ENCODE results near the gene ZNF536.

Gene ZNF536

GRCh38 chr19:30518965-30519606 is 146.9 kb downstream of the ZNF536 start:
- H3K4me1 Mint-ChIP-seq, result no peaks in the 10 kb centered on the region
- ATAC-seq (replicated peaks; ENCODE audit: extremely low read depth, poor library complexity, severe bottlenecking) (no peak), DNase-seq (ENCODE audit: low spot score in 2 of 2) (no peak)
- no peak overlapping the region for H3K4me3 Mint-ChIP-seq
- no peaks in the 10 kb centered on the region for H3K36me3 Mint-ChIP-seq (ENCODE audit: insufficient read depth)
- peaks cover 7% of the 10 kb centered on the region for H3K27me3 Mint-ChIP-seq
- H3K27ac Mint-ChIP-seq (ENCODE audit: low read depth), result no peak overlapping the region
- no peaks in the 10 kb centered on the region for H3K9me3 Mint-ChIP-seq

- H3K9me3 Mint-ChIP-seq, result no peaks in the 10 kb centered on the region
- H3K36me3 Mint-ChIP-seq (ENCODE audit: insufficient read depth), result no peaks in the 10 kb centered on the region
- H3K4me1 Mint-ChIP-seq, result no peaks in the 10 kb centered on the region
- H3K27ac Mint-ChIP-seq (ENCODE audit: low read depth), result no peak overlapping the region
- peaks cover 7% of the 10 kb centered on the region for H3K27me3 Mint-ChIP-seq
- ATAC-seq (replicated peaks; ENCODE audit: extremely low read depth, poor library complexity, severe bottlenecking) (no peak), DNase-seq (ENCODE audit: low spot score in 2 of 2) (no peak)
- no peak overlapping the region for H3K4me3 Mint-ChIP-seq
Observed at GRCh38 chr19:30519607-30520205, 147.5 kb downstream of the ZNF536 start.

GRCh38 chr19:30520735-30521479 is 148.7 kb downstream of the ZNF536 start:
- H3K4me3 Mint-ChIP-seq, result no peak overlapping the region
- no peak for ATAC-seq (replicated peaks; ENCODE audit: extremely low read depth, poor library complexity, severe bottlenecking)
- H3K36me3 Mint-ChIP-seq (ENCODE audit: insufficient read depth), result no peaks in the 10 kb centered on the region
- no peaks in the 10 kb centered on the region for H3K4me1 Mint-ChIP-seq
- H3K9me3 Mint-ChIP-seq, result no peaks in the 10 kb centered on the region
- no peak overlapping the region for H3K27ac Mint-ChIP-seq (ENCODE audit: low read depth)
- H3K27me3 Mint-ChIP-seq, result peaks cover 17% of the 10 kb centered on the region
- DNase-seq (ENCODE audit: low spot score in 2 of 2), result no peak

- no peak for ATAC-seq (replicated peaks; ENCODE audit: extremely low read depth, poor library complexity, severe bottlenecking)
- Mint-ChIP-seq H3K27ac (ENCODE audit: low read depth) (no peak overlapping the region), H3K36me3 (ENCODE audit: insufficient read depth) (no peaks in the 10 kb centered on the region), H3K9me3 (no peaks in the 10 kb centered on the region), H3K27me3 (peaks cover 10% of the 10 kb centered on the region), H3K4me3 (no peak overlapping the region), H3K4me1 (no peaks in the 10 kb centered on the region)
- DNase-seq (ENCODE audit: low spot score in 2 of 2), result no peak
Observed at GRCh38 chr19:30521937-30522336, 149.8 kb downstream of the ZNF536 start.

- no peaks in the 10 kb centered on the region for H3K4me1 Mint-ChIP-seq
- no peak overlapping the region for H3K27ac Mint-ChIP-seq (ENCODE audit: low read depth)
- H3K27me3 Mint-ChIP-seq, result peaks cover 10% of the 10 kb centered on the region
- H3K9me3 Mint-ChIP-seq, result no peaks in the 10 kb centered on the region
- ATAC-seq (replicated peaks; ENCODE audit: extremely low read depth, poor library complexity, severe bottlenecking), result no peak
- no peaks in the 10 kb centered on the region for H3K36me3 Mint-ChIP-seq (ENCODE audit: insufficient read depth)
- H3K4me3 Mint-ChIP-seq, result no peak overlapping the region
- DNase-seq (ENCODE audit: low spot score in 2 of 2), result no peak
Observed at GRCh38 chr19:30522341-30522740, 150.2 kb downstream of the ZNF536 start.

- no peak overlapping the region for H3K4me3 Mint-ChIP-seq
- no peak overlapping the region for H3K27ac Mint-ChIP-seq (ENCODE audit: low read depth)
- ATAC-seq (replicated peaks; ENCODE audit: extremely low read depth, poor library complexity, severe bottlenecking) (no peak), DNase-seq (ENCODE audit: low spot score in 2 of 2) (no peak)
- peaks cover 10% of the 10 kb centered on the region for H3K27me3 Mint-ChIP-seq
- H3K36me3 Mint-ChIP-seq (ENCODE audit: insufficient read depth), result no peaks in the 10 kb centered on the region
- no peaks in the 10 kb centered on the region for H3K4me1 Mint-ChIP-seq
- no peaks in the 10 kb centered on the region for H3K9me3 Mint-ChIP-seq
Observed at GRCh38 chr19:30523791-30524190, 151.6 kb downstream of the ZNF536 start.

GRCh38 chr19:30525383-30525782 is 153.2 kb downstream of the ZNF536 start:
- Mint-ChIP-seq H3K36me3 (ENCODE audit: insufficient read depth) (no peaks in the 10 kb centered on the region), H3K27ac (ENCODE audit: low read depth) (no peak overlapping the region), H3K9me3 (no peaks in the 10 kb centered on the region), H3K4me3 (no peak overlapping the region), H3K4me1 (no peaks in the 10 kb centered on the region), H3K27me3 (peaks cover 10% of the 10 kb centered on the region)
- no peak for DNase-seq (ENCODE audit: low spot score in 2 of 2)
- no peak for ATAC-seq (replicated peaks; ENCODE audit: extremely low read depth, poor library complexity, severe bottlenecking)

GRCh38 chr19:30528919-30529318 is 156.7 kb downstream of the ZNF536 start:
- no peak overlapping the region for H3K27ac Mint-ChIP-seq (ENCODE audit: low read depth)
- no peaks in the 10 kb centered on the region for H3K4me1 Mint-ChIP-seq
- no peak overlapping the region for H3K4me3 Mint-ChIP-seq
- peaks cover 10% of the 10 kb centered on the region for H3K27me3 Mint-ChIP-seq
- H3K9me3 Mint-ChIP-seq, result no peaks in the 10 kb centered on the region
- no peak for ATAC-seq (replicated peaks; ENCODE audit: extremely low read depth, poor library complexity, severe bottlenecking)
- DNase-seq (ENCODE audit: low spot score in 2 of 2), result no peak
- H3K36me3 Mint-ChIP-seq (ENCODE audit: insufficient read depth), result no peaks in the 10 kb centered on the region

GRCh38 chr19:30529876-30530275 is 157.7 kb downstream of the ZNF536 start:
- Mint-ChIP-seq H3K27ac (ENCODE audit: low read depth) (no peak overlapping the region), H3K36me3 (ENCODE audit: insufficient read depth) (no peaks in the 10 kb centered on the region), H3K4me1 (no peaks in the 10 kb centered on the region), H3K9me3 (no peaks in the 10 kb centered on the region), H3K4me3 (no peak overlapping the region), H3K27me3 (peaks cover 9% of the 10 kb centered on the region)
- ATAC-seq (replicated peaks; ENCODE audit: extremely low read depth, poor library complexity, severe bottlenecking) (no peak), DNase-seq (ENCODE audit: low spot score in 2 of 2) (no peak)

- Mint-ChIP-seq H3K36me3 (ENCODE audit: insufficient read depth) (no peaks in the 10 kb centered on the region), H3K9me3 (no peaks in the 10 kb centered on the region), H3K27me3 (peaks cover under 1% of the 10 kb centered on the region), H3K27ac (ENCODE audit: low read depth) (no peak overlapping the region), H3K4me1 (no peaks in the 10 kb centered on the region), H3K4me3 (no peak overlapping the region)
- DNase-seq (ENCODE audit: low spot score in 2 of 2), result no peak
- no peak for ATAC-seq (replicated peaks; ENCODE audit: extremely low read depth, poor library complexity, severe bottlenecking)
Observed at GRCh38 chr19:30530751-30531150, 158.6 kb downstream of the ZNF536 start.

GRCh38 chr19:30535011-30535410 is 162.8 kb downstream of the ZNF536 start:
- no peak for DNase-seq (ENCODE audit: low spot score in 2 of 2)
- ATAC-seq (replicated peaks; ENCODE audit: extremely low read depth, poor library complexity, severe bottlenecking), result no peak
- Mint-ChIP-seq H3K27ac (ENCODE audit: low read depth) (no peak overlapping the region), H3K4me1 (no peaks in the 10 kb centered on the region), H3K27me3 (peaks cover 13% of the 10 kb centered on the region), H3K4me3 (no peak overlapping the region), H3K9me3 (no peaks in the 10 kb centered on the region), H3K36me3 (ENCODE audit: insufficient read depth) (no peaks in the 10 kb centered on the region)

GRCh38 chr19:30536975-30537374 is 164.8 kb downstream of the ZNF536 start:
- no peaks in the 10 kb centered on the region for H3K9me3 Mint-ChIP-seq
- no peak overlapping the region for H3K27ac Mint-ChIP-seq (ENCODE audit: low read depth)
- no peak for DNase-seq (ENCODE audit: low spot score in 2 of 2)
- no peak overlapping the region for H3K4me3 Mint-ChIP-seq
- no peaks in the 10 kb centered on the region for H3K36me3 Mint-ChIP-seq (ENCODE audit: insufficient read depth)
- no peak for ATAC-seq (replicated peaks; ENCODE audit: extremely low read depth, poor library complexity, severe bottlenecking)
- H3K27me3 Mint-ChIP-seq, result peaks cover 13% of the 10 kb centered on the region
- H3K4me1 Mint-ChIP-seq, result no peaks in the 10 kb centered on the region

- H3K9me3 Mint-ChIP-seq, result no peaks in the 10 kb centered on the region
- ATAC-seq (replicated peaks; ENCODE audit: extremely low read depth, poor library complexity, severe bottlenecking), result no peak
- no peak overlapping the region for H3K4me3 Mint-ChIP-seq
- H3K36me3 Mint-ChIP-seq (ENCODE audit: insufficient read depth), result no peaks in the 10 kb centered on the region
- no peak overlapping the region for H3K27ac Mint-ChIP-seq (ENCODE audit: low read depth)
- no peaks in the 10 kb centered on the region for H3K4me1 Mint-ChIP-seq
- DNase-seq (ENCODE audit: low spot score in 2 of 2), result no peak
- peaks cover 13% of the 10 kb centered on the region for H3K27me3 Mint-ChIP-seq
Observed at GRCh38 chr19:30539315-30539714, 167.1 kb downstream of the ZNF536 start.
